IPS-15b (cell line): ENCODE data around the gene NR1H2.
A peak's percentile ranks its signal among the peaks of the same experiment; 100 is the strongest.
"Not testable (repeated sequence)": the region's sequence is repeated elsewhere in the genome, so short reads cannot be mapped to it uniquely, and the experiment has no call there.

ENCODE experiments used
- H3K27me3 ChIP-seq: one replicate; pipeline ENCODE4 v1.6.1; 2013; ENCODE audit warnings: low read length; ENCODE audit not compliant: control insufficient read depth, insufficient read depth
- H3K36me3 ChIP-seq: one replicate; pipeline ENCODE4 v1.6.1; 2013; ENCODE audit warnings: low read length; ENCODE audit not compliant: control insufficient read depth, insufficient read depth
- H3K4me1 ChIP-seq: one replicate; pipeline ENCODE4 v1.6.1; 2013; ENCODE audit warnings: mild to moderate bottlenecking, low read length; ENCODE audit not compliant: control insufficient read depth, insufficient read depth
- H3K4me3 ChIP-seq: one replicate; pipeline ENCODE4 v1.5.1; 2013; ENCODE audit warnings: low read depth, low read length
- H3K9ac ChIP-seq: one replicate; pipeline ENCODE4 v1.6.1; 2013; ENCODE audit warnings: low read depth, mild to moderate bottlenecking, low read length
- H3K9me3 ChIP-seq: one replicate; pipeline ENCODE4 v1.6.1; 2013; ENCODE audit warnings: mild to moderate bottlenecking, low read length; ENCODE audit not compliant: control insufficient read depth, insufficient read depth

NR1H2 gene

GRCh38 chr19:50352242-50352641, 24.0 kb upstream of the NR1H2 start:
- Histone ChIP-seq H3K4me1 (no peaks in the 10 kb centered on the region), H3K9me3 (no peaks in the 10 kb centered on the region), H3K4me3 (no peak overlapping the region), H3K27me3 (no peaks in the 10 kb centered on the region), H3K36me3 (no peaks in the 10 kb centered on the region), H3K9ac (no peak overlapping the region)

- H3K27me3 ChIP-seq, H3K4me1 ChIP-seq, H3K4me3 ChIP-seq, H3K36me3 ChIP-seq, H3K9me3 ChIP-seq, H3K9ac ChIP-seq: not testable (repeated sequence)
Measured at GRCh38 chr19:50353487-50353880, 22.8 kb upstream of the NR1H2 start.

- Histone ChIP-seq H3K9ac (no peak overlapping the region), H3K9me3 (no peaks in the 10 kb centered on the region), H3K36me3 (no peaks in the 10 kb centered on the region), H3K27me3 (no peaks in the 10 kb centered on the region), H3K4me1 (peaks cover 2% of the 10 kb centered on the region), H3K4me3 (no peak overlapping the region)
Measured at GRCh38 chr19:50356691-50357177, 19.5 kb upstream of the NR1H2 start.

- H3K4me3 ChIP-seq: peak overlapping the region; percentile 53
Measured at GRCh38 chr19:50357178-50358100, 18.8 kb upstream of the NR1H2 start.

GRCh38 chr19:50358483-50359327, 17.6 kb upstream of the NR1H2 start:
- Histone ChIP-seq H3K4me3 (no peak overlapping the region), H3K4me1 (peaks cover 2% of the 10 kb centered on the region), H3K36me3 (no peaks in the 10 kb centered on the region), H3K9me3 (no peaks in the 10 kb centered on the region), H3K9ac (no peak overlapping the region), H3K27me3 (no peaks in the 10 kb centered on the region)

More at GRCh38 chr19:50357178-50358100, 18.8 kb upstream of the NR1H2 start:
- no peak overlapping the region for H3K9ac ChIP-seq
- H3K27me3 ChIP-seq: no peaks in the 10 kb centered on the region
- no peaks in the 10 kb centered on the region for H3K9me3 ChIP-seq
- H3K4me1 ChIP-seq: peaks cover 2% of the 10 kb centered on the region
- H3K36me3 ChIP-seq: no peaks in the 10 kb centered on the region

- no peaks in the 10 kb centered on the region for H3K36me3 ChIP-seq
- H3K4me3 ChIP-seq: no peak overlapping the region
- no peaks in the 10 kb centered on the region for H3K27me3 ChIP-seq
- no peaks in the 10 kb centered on the region for H3K9me3 ChIP-seq
- no peak overlapping the region for H3K9ac ChIP-seq
- H3K4me1 ChIP-seq: peaks cover 2% of the 10 kb centered on the region
Measured at GRCh38 chr19:50359328-50359818, 16.9 kb upstream of the NR1H2 start.

GRCh38 chr19:50361290-50362029, 14.8 kb upstream of the NR1H2 start:
- peaks cover 2% of the 10 kb centered on the region for H3K4me1 ChIP-seq
- no peaks in the 10 kb centered on the region for H3K9me3 ChIP-seq
- no peaks in the 10 kb centered on the region for H3K36me3 ChIP-seq
- no peak overlapping the region for H3K4me3 ChIP-seq
- H3K9ac ChIP-seq: no peak overlapping the region
- H3K27me3 ChIP-seq: no peaks in the 10 kb centered on the region

GRCh38 chr19:50362030-50362412, 14.2 kb upstream of the NR1H2 start:
- Histone ChIP-seq H3K4me3 (no peak overlapping the region), H3K9me3 (no peaks in the 10 kb centered on the region), H3K9ac (no peak overlapping the region), H3K36me3 (no peaks in the 10 kb centered on the region), H3K4me1 (peaks cover 2% of the 10 kb centered on the region), H3K27me3 (no peaks in the 10 kb centered on the region)

GRCh38 chr19:50362656-50363424, 13.4 kb upstream of the NR1H2 start:
- Histone ChIP-seq H3K9me3 (no peaks in the 10 kb centered on the region), H3K4me3 (no peak overlapping the region), H3K27me3 (no peaks in the 10 kb centered on the region), H3K4me1 (peaks cover 2% of the 10 kb centered on the region), H3K36me3 (no peaks in the 10 kb centered on the region), H3K9ac (no peak overlapping the region)

GRCh38 chr19:50365434-50366306, 10.6 kb upstream of the NR1H2 start, which contains the start of gene NAPSA:
Gene NAPSA, minus strand, starts transcription at chr19:50365639. Its CDS starts 18 bp downstream, at chr19:50365621.
- H3K4me3 ChIP-seq: no peak within 1 kb of the TSS
- H3K27me3 ChIP-seq: no peaks in the 10 kb centered on the region

More at GRCh38 chr19:50365434-50366306, 10.6 kb upstream of the NR1H2 start, which contains the start of gene NAPSA:
- H3K9ac ChIP-seq: no peak within 1 kb of the TSS
- H3K9me3 ChIP-seq: no peaks in the 10 kb centered on the region
- H3K36me3 ChIP-seq: no peaks in the 10 kb centered on the region
- peaks cover 2% of the 10 kb centered on the region for H3K4me1 ChIP-seq
